T1000 (cell line): Measurements from ENCODE around the gene SEC24A.
"Not testable (repeated sequence)": the region's sequence is repeated elsewhere in the genome, so short reads cannot be mapped to it uniquely, and the experiment has no call there.

Experiments
- DNase-seq: peaks from one replicate; lab custom pipeline; 2025; ENCODE audit warnings: mixed read lengths; lab: John Stamatoyannopoulos, UW

Gene SEC24A

GRCh38 chr5:134749415-134749814 lies 100.8 kb downstream of the SEC24A start:
- DNase-seq, result no peak

GRCh38 chr5:134758176-134758503 lies 109.6 kb downstream of the SEC24A start:
- no peak for DNase-seq

- DNase-seq, result peak; percentile 84
Observed at GRCh38 chr5:134758504-134759341, 110.1 kb downstream of the SEC24A start, which contains the start of gene DDX46. Gene DDX46 (plus strand): TSS chr5:134758779. CDS start chr5:134758939, 160 bp downstream.

- not testable (repeated sequence) for DNase-seq
Observed at GRCh38 chr5:134767528-134768291, 119.1 kb downstream of the SEC24A start.

GRCh38 chr5:134769206-134769605 lies 120.6 kb downstream of the SEC24A start:
- DNase-seq, result no peak

- DNase-seq, result no peak
Observed at GRCh38 chr5:134772461-134773125, 124.0 kb downstream of the SEC24A start.

GRCh38 chr5:134777366-134777765 lies 128.8 kb downstream of the SEC24A start:
- DNase-seq, result no peak
